ENCODE results near the gene GID4.

GID4 gene

GRCh38 chr17:18045691-18046350 lies 6.6 kb downstream of the GID4 start:
- no peak for DNase-seq

GRCh38 chr17:18055597-18055996 lies 16.4 kb downstream of the GID4 start:
- DNase-seq, result no peak

GRCh38 chr17:18056214-18056613 lies 17.0 kb downstream of the GID4 start:
- no peak for DNase-seq

GRCh38 chr17:18059283-18059682 lies 20.1 kb downstream of the GID4 start:
- DNase-seq, result no peak

GRCh38 chr17:18064053-18064452 lies 24.8 kb downstream of the GID4 start:
- DNase-seq, result no peak

GRCh38 chr17:18065546-18065945 lies 26.3 kb downstream of the GID4 start:
- DNase-seq, result no peak

- DNase-seq, result no peak
These were observed 27.7 kb downstream of the GID4 start for GRCh38 chr17:18066866-18067265.

GRCh38 chr17:18069101-18069500 lies 29.9 kb downstream of the GID4 start:
- no peak for DNase-seq

- DNase-seq, result no peak
These were observed 31.7 kb downstream of the GID4 start for GRCh38 chr17:18070861-18071340.

- DNase-seq, result no peak
These were observed 32.5 kb downstream of the GID4 start for GRCh38 chr17:18071751-18072150.

- DNase-seq, result no peak
These were observed 35.5 kb downstream of the GID4 start for GRCh38 chr17:18074566-18075272.

GRCh38 chr17:18076936-18077335 lies 37.7 kb downstream of the GID4 start:
- DNase-seq, result no peak

- DNase-seq, result no peak
These were observed 40.3 kb downstream of the GID4 start for GRCh38 chr17:18079543-18079942.

GRCh38 chr17:18084256-18084655 lies 45.0 kb downstream of the GID4 start:
- no peak for DNase-seq

- DNase-seq, result peak; percentile 85
These were observed 48.6 kb downstream of the GID4 start, which contains the start of gene DRG2 for GRCh38 chr17:18087610-18088491. TSS of gene DRG2 (plus strand) at chr17:18087948. CDS start at chr17:18088024, 76 bp downstream.

GRCh38 chr17:18089613-18090012 lies 50.4 kb downstream of the GID4 start:
- DNase-seq, result no peak

- no peak for DNase-seq
These were observed 54.6 kb downstream of the GID4 start for GRCh38 chr17:18093616-18094408.

GRCh38 chr17:18094409-18094807 lies 55.2 kb downstream of the GID4 start:
- DNase-seq, result no peak

GRCh38 chr17:18099516-18099915 lies 60.3 kb downstream of the GID4 start:
- no peak for DNase-seq

GRCh38 chr17:18100616-18101015 lies 61.4 kb downstream of the GID4 start:
- no peak for DNase-seq

- DNase-seq, result no peak
These were observed 62.6 kb downstream of the GID4 start for GRCh38 chr17:18101828-18102227.

GRCh38 chr17:18102640-18103039 lies 63.4 kb downstream of the GID4 start:
- no peak for DNase-seq

GRCh38 chr17:18105027-18105426 lies 65.8 kb downstream of the GID4 start:
- DNase-seq, result no peak
